H1 (cell line): Measurements from ENCODE around the gene SCAMP3. TPM values are rescaled to one million over a fixed set of nuclear protein-coding genes. Genes with fewer than 3 reads are reported as not detected.
A peak's percentile ranks its signal among the peaks of the same experiment; 100 is the strongest.

ENCODE experiments used
- CTCF ChIA-PET: fragments of 300-600 bp; sonication (Branson Sonifier 250); formaldehyde crosslinking; loops from one replicate; lab custom pipeline; 2021; ENCODE audit not compliant: partially characterized antibody; lab: Charles Lee
- POLR2A ChIA-PET: fragments of 300-600 bp; sonication (Branson Sonifier 250); formaldehyde crosslinking; loops from one replicate; lab custom pipeline; 2021; ENCODE audit warnings: inconsistent platforms; ENCODE audit not compliant: partially characterized antibody; lab: Charles Lee
- DNase-seq, 2 experiments: peaks; one replicate each; pipeline versions ENCODE4 v3.0.0 to v3.0.0-alpha.2; 2010 to 2022; ENCODE audit warnings: low spot score in 2 of 2, low read depth in 1 of 2, mixed read lengths in 1 of 2
- FAIRE-seq: peaks from 2 replicates; lab custom pipeline; 2011; peaks lifted over from hg19 to GRCh38; lab: Jason Lieb, UNC
- H2AFZ ChIP-seq: 2 replicates; pipeline ENCODE4 v1.8.1; 2012; ENCODE audit warnings: low read length, inconsistent platforms
- H2AK5ac ChIP-seq: 2 replicates; pipeline ENCODE4 v1.6.1; 2013; ENCODE audit warnings: low read depth, low read length
- H2BK120ac ChIP-seq: replicated peaks from 2 replicates; pipeline ENCODE3; 2013; ENCODE audit warnings: low read depth, low read length, inconsistent platforms
- H2BK12ac ChIP-seq: 2 replicates; pipeline ENCODE4 v1.6.1; 2013; ENCODE audit warnings: low read depth, low read length
- H2BK15ac ChIP-seq: 2 replicates; pipeline ENCODE4 v1.6.1; 2013; ENCODE audit warnings: low read length
- H2BK20ac ChIP-seq: 2 replicates; pipeline ENCODE4 v1.6.1; 2013; ENCODE audit warnings: low read length
- H2BK5ac ChIP-seq: 2 replicates; pipeline ENCODE4 v1.6.1; 2013; ENCODE audit warnings: low read depth, low read length
- H3K14ac ChIP-seq: 2 replicates; pipeline ENCODE4 v1.6.1; 2013; ENCODE audit warnings: inconsistent platforms; ENCODE audit not compliant: insufficient read length
- H3K18ac ChIP-seq: 2 replicates; pipeline ENCODE4 v1.6.1; 2013; ENCODE audit warnings: low read length; ENCODE audit errors: extremely low read depth
- H3K23ac ChIP-seq: 2 replicates; pipeline ENCODE4 v1.6.1; 2013; ENCODE audit warnings: inconsistent platforms; ENCODE audit not compliant: insufficient read length
- H3K23me2 ChIP-seq: 2 replicates; pipeline ENCODE4 v1.6.1; 2013; ENCODE audit warnings: low read depth, low read length
- H3K27ac ChIP-seq: 2 replicates; pipeline ENCODE4 v1.6.1; 2011; ENCODE audit warnings: low read depth, low read length, inconsistent platforms
- H3K27me3 ChIP-seq, 4 experiments: replicated peaks in 1 of 4; 1 replicate in 1 of 4; 2 replicates in 3 of 4; pipeline versions ENCODE4 v1.6.1 to v1.8.1; 2011 to 2013; ENCODE audit warnings: low read length in 3 of 4, mild to moderate bottlenecking in 3 of 4, inconsistent platforms in 2 of 4, mixed read lengths in 2 of 4, moderate library complexity in 1 of 4; ENCODE audit not compliant: control insufficient read depth in 3 of 4, insufficient read depth in 3 of 4; ENCODE audit errors: extremely low read depth in 1 of 4
- H3K36me3 ChIP-seq, 4 experiments: 2 replicates each; pipeline versions ENCODE4 v1.6.1 to v1.8.1; 2011 to 2013; ENCODE audit warnings: mild to moderate bottlenecking in 4 of 4, low read length in 3 of 4, moderate library complexity in 2 of 4, control low read depth in 1 of 4, inconsistent platforms in 1 of 4; ENCODE audit not compliant: insufficient read depth in 4 of 4, control insufficient read depth in 2 of 4
- H3K4ac ChIP-seq: replicated peaks from 2 replicates; pipeline ENCODE3; 2013; ENCODE audit warnings: low read length, low read depth, mixed read lengths, inconsistent platforms; ENCODE audit not compliant: insufficient read length
- H3K4me1 ChIP-seq, 4 experiments: replicated peaks in 1 of 4; 1 replicate in 1 of 4; 2 replicates in 3 of 4; pipeline versions ENCODE4 v1.6.1 to v1.8.1; 2011 to 2013; ENCODE audit warnings: low read length in 3 of 4, inconsistent platforms in 2 of 4, mixed read lengths in 1 of 4; ENCODE audit not compliant: insufficient read depth in 4 of 4, control insufficient read depth in 3 of 4
- H3K4me2 ChIP-seq, 2 experiments: 2 replicates each; pipeline versions ENCODE4 v1.6.1 to v1.8.1; 2011 to 2013; ENCODE audit warnings: low read depth in 2 of 2, low read length in 2 of 2, control low read depth in 1 of 2, inconsistent platforms in 1 of 2, mild to moderate bottlenecking in 1 of 2; ENCODE audit not compliant: insufficient read depth in 1 of 2
- H3K4me3 ChIP-seq, 4 experiments: fragments of 200-600, 300-600 bp in 1 of 4; sonication (generic), shearing (Covaris generic), sonication (Bioruptor Twin) in 1 of 4; 2 replicates each; pipeline versions ENCODE4 v1.5.1 to v1.8.1; 2011 to 2016; ENCODE audit warnings: low read length in 4 of 4, low read depth in 3 of 4, control low read depth in 2 of 4, inconsistent platforms in 2 of 4, mild to moderate bottlenecking in 2 of 4, mixed read lengths in 1 of 4, moderate library complexity in 1 of 4; ENCODE audit not compliant: insufficient read depth in 2 of 4; ENCODE audit errors: extremely low read depth in 1 of 4
- H3K56ac ChIP-seq: replicated peaks from 2 replicates; pipeline ENCODE3; 2013; ENCODE audit warnings: low read depth, mild to moderate bottlenecking, mixed read lengths, low read length, inconsistent platforms; ENCODE audit not compliant: insufficient read length
- H3K79me1 ChIP-seq: 2 replicates; pipeline ENCODE4 v1.6.1; 2013; ENCODE audit warnings: low read depth, low read length, control low read depth
- H3K79me2 ChIP-seq, 2 experiments: 2 replicates each; pipeline versions ENCODE4 v1.6.1 to v1.8.1; 2012 to 2013; ENCODE audit warnings: low read length in 2 of 2, mild to moderate bottlenecking in 2 of 2, inconsistent platforms in 1 of 2; ENCODE audit not compliant: insufficient read depth in 2 of 2, control insufficient read depth in 1 of 2
- H3K9ac ChIP-seq, 4 experiments: replicated peaks in 1 of 4; 1 replicate in 1 of 4; 2 replicates in 3 of 4; pipeline versions ENCODE4 v1.6.1 to v1.8.1; 2011 to 2013; ENCODE audit warnings: low read depth in 3 of 4, low read length in 3 of 4, control low read depth in 2 of 4, mild to moderate bottlenecking in 2 of 4, moderate library complexity in 2 of 4, inconsistent platforms in 1 of 4; ENCODE audit errors: extremely low read depth in 1 of 4
- H3K9me3 ChIP-seq, 2 experiments: 2 replicates each; pipeline versions ENCODE4 v1.6.1 to v1.8.1; 2012 to 2013; ENCODE audit warnings: mild to moderate bottlenecking in 2 of 2, moderate library complexity in 2 of 2, control low read depth in 1 of 2, inconsistent platforms in 1 of 2, low read depth in 1 of 2, low read length in 1 of 2, mixed read lengths in 1 of 2; ENCODE audit not compliant: insufficient read depth in 2 of 2
- H4K20me1 ChIP-seq, 2 experiments: replicated peaks in 1 of 2; 2 replicates each; pipeline versions ENCODE3 to v1.8.1; 2011 to 2013; ENCODE audit warnings: inconsistent platforms in 2 of 2, low read length in 2 of 2, mild to moderate bottlenecking in 1 of 2; ENCODE audit not compliant: insufficient read depth in 2 of 2, control insufficient read depth in 1 of 2
- H4K5ac ChIP-seq: 2 replicates; pipeline ENCODE4 v1.6.1; 2013; ENCODE audit warnings: low read length, low read depth, mixed read lengths, inconsistent platforms; ENCODE audit not compliant: insufficient read length
- H4K8ac ChIP-seq: 2 replicates; pipeline ENCODE4 v1.8.0; 2013; ENCODE audit warnings: mild to moderate bottlenecking, moderate library complexity, low read length, inconsistent platforms; ENCODE audit not compliant: insufficient read depth; ENCODE audit errors: extremely low read depth
- H4K91ac ChIP-seq: replicated peaks from 2 replicates; pipeline ENCODE3; 2013; ENCODE audit warnings: low read length, mixed read lengths, inconsistent platforms; ENCODE audit not compliant: insufficient read length
- BCL11A ChIP-seq, 2 experiments: IDR thresholded peaks; one replicate each; pipeline ENCODE4 v1.6.1; 2011; ENCODE audit warnings: low read depth in 2 of 2, low read length in 2 of 2, mild to moderate bottlenecking in 2 of 2
- CTBP2 ChIP-seq: IDR thresholded peaks from 2 replicates; pipeline ENCODE4 v1.7.0; 2011; ENCODE audit warnings: borderline replicate concordance, mild to moderate bottlenecking, moderate library complexity, mixed read lengths, low read length; ENCODE audit not compliant: insufficient read depth, insufficient read length
- EZH2 ChIP-seq: fragments of 200-600 bp; sonication (generic); IDR thresholded peaks from 2 replicates; pipeline ENCODE4 v1.7.1; 2012; ENCODE audit warnings: low read depth, mild to moderate bottlenecking, moderate library complexity, low read length, inconsistent platforms; ENCODE audit not compliant: severe bottlenecking
- HDAC6 ChIP-seq: IDR thresholded peaks from one replicate; pipeline ENCODE4 v1.7.1; 2012; ENCODE audit warnings: low read depth, mild to moderate bottlenecking, inconsistent platforms, low read length, moderate library complexity
- PHF8 ChIP-seq: fragments of 200-600 bp; sonication (generic); conservative IDR thresholded peaks from 2 replicates; pipeline ENCODE4 v1.7.1; 2012; ENCODE audit warnings: low read depth, mild to moderate bottlenecking, inconsistent platforms, low read length, moderate library complexity
- POLR2AphosphoS5 ChIP-seq: IDR thresholded peaks from 2 replicates; pipeline ENCODE4 v1.6.1; 2011; ENCODE audit warnings: low read depth, low read length
- RXRA ChIP-seq: IDR thresholded peaks from 2 replicates; pipeline ENCODE4 v1.6.1; 2011; ENCODE audit warnings: low read depth, mild to moderate bottlenecking, low read length, moderate library complexity; ENCODE audit not compliant: insufficient read depth
- SIN3A ChIP-seq, 2 experiments: IDR thresholded peaks in 1 of 2; conservative IDR thresholded peaks in 1 of 2; 2 replicates each; pipeline ENCODE4 v1.6.1; 2011 to 2012; ENCODE audit warnings: low read length in 2 of 2, improper control_type of control experiment in 1 of 2, low read depth in 1 of 2, mild to moderate bottlenecking in 1 of 2
- SP2 ChIP-seq: IDR thresholded peaks from 2 replicates; pipeline ENCODE4 v1.6.1; 2012; ENCODE audit warnings: mild to moderate bottlenecking, low read length, inconsistent platforms
- TAF1 ChIP-seq: IDR thresholded peaks from 2 replicates; pipeline ENCODE4 v1.6.1; 2011; ENCODE audit warnings: mild to moderate bottlenecking, low read depth, low read length
- WGBS, 2 experiments: shearing (Covaris generic) in 1 of 2; methylation state at CpG; one replicate each; pipeline versions ENCODE4 v1.1.6 to v1.1.7; 2013 to 2015; ENCODE audit warnings: low lambda C conversion rate in 2 of 2, mixed read lengths in 2 of 2, inconsistent platforms in 1 of 2, low coverage in 1 of 2, missing lambda C conversion rate in 1 of 2; ENCODE audit not compliant: insufficient replicate concordance in 2 of 2, insufficient coverage in 1 of 2, insufficient read length in 1 of 2; ENCODE audit errors: extremely low coverage in 1 of 2, missing lambda C conversion rate in 1 of 2; 5-methylcytosine and 5-hydroxymethylcytosine counted together
- polyA plus RNA-seq, 7 experiments: library from polyadenylated mRNA; depleted of rRNA in 3 of 7; stranded (reverse) in 5 of 7; unstranded in 2 of 7; fragments of >200 nt in 5 of 7; fragments of 200-250 nt in 2 of 7; gene quantifications; 1 replicate in 5 of 7; 2 replicates in 1 of 7; 4 replicates in 1 of 7; pipeline versions ENCODE4 v1.2.1 to v1.2.3, GENCODE V29; 2011 to 2013; ENCODE audit warnings: missing spikeins in 2 of 7, mixed read lengths in 2 of 7
- total RNA-seq: library from RNA; stranded (reverse); fragmentation: NEBNext Ultra II Directional; extraction: Animal tissue kit (Norgen Biotek cat#: 25700); gene quantifications from 2 replicates; pipeline ENCODE4 v1.2.1, GENCODE V29; 2021

SCAMP3 gene
- total and polyA plus RNA-seq, 2 of the 8 experiments (the other 6 are each of a cell fraction or from before 2014, with no cell fraction given) = 48.9 to 143 TPM

GRCh38 chr1:155295183-155295941 is 33.2 kb upstream of the SCAMP3 start:
- WGBS, 2 experiments = 6% methylated on average over 42 of the region's 47 CpGs; no CpG with 5 or more reads in 1 of the 2 experiments
- peaks cover 3 to 23% (median 10%) of the 10 kb centered on the region in 4 experiments; a peak in 6 of 7 replicates for H3K4me1 ChIP-seq
- H4K20me1 ChIP-seq = no peaks in the 10 kb centered on the region
- H3K4me2 ChIP-seq = peak overlapping the region; percentile 88 to 95
- H3K79me2 ChIP-seq = no peaks in the 10 kb centered on the region
- no peak overlapping the region for H2AK5ac ChIP-seq
- peaks cover 0 to 23% (median 14%) of the 10 kb centered on the region in 4 experiments; a peak in 5 of 7 replicates for H3K27me3 ChIP-seq
- peak overlapping the region; percentile 9 for H3K56ac ChIP-seq
- 0 out of 2 replicates have a peak overlapping the region, but pooled peaks have one; percentile 61 for H2BK20ac ChIP-seq
- H2BK5ac ChIP-seq = peak overlapping the region; percentile 56; the same call in 1 of the 2 replicates
- FAIRE-seq = no peak
- H4K91ac ChIP-seq = peak overlapping the region; percentile 97
- H2BK12ac ChIP-seq = peak overlapping the region; percentile 93; the same call in 1 of the 2 replicates
- peak overlapping the region; percentile 88; the same call in 1 of the 2 replicates for H2BK15ac ChIP-seq
- no peaks in the 10 kb centered on the region for H3K9me3 ChIP-seq
- H3K14ac ChIP-seq = no peak overlapping the region
- no peak overlapping the region for H3K23ac ChIP-seq
- H3K4ac ChIP-seq = peak overlapping the region; percentile 13
- peak overlapping the region; percentile 98 for H2AFZ ChIP-seq
- CTCF ChIA-PET = interaction anchor here (0.8 to 5.3 kb wide), 8 partner anchors 9 to 47 kb away, joined by 3 to 29 read pairs (median 4); partner anchors contain the start of genes FDPS and RUSC1
- H4K8ac ChIP-seq = peak overlapping the region; percentile 88
- H3K27ac ChIP-seq = no peak overlapping the region
- H4K5ac ChIP-seq = peak overlapping the region; percentile 54
- H3K9ac ChIP-seq = peak overlapping the region in 3 of 4 experiments; percentile 25 to 29 (median 26); a peak in 5 of 7 replicates
- H3K23me2 ChIP-seq = peaks cover 5% of the 10 kb centered on the region; the same call in 1 of the 2 replicates
- POLR2A ChIA-PET = interaction anchor here (0.6 to 1.7 kb wide), 13 partner anchors 12 to 267 kb away, joined by 3 to 7 read pairs (median 4); partner anchors contain the start of genes ASH1L, CLK2, ENTREP3 and FDPS
- H2BK120ac ChIP-seq = peak overlapping the region; percentile 4
- no peaks in the 10 kb centered on the region for H3K36me3 ChIP-seq
- peak overlapping the region; percentile 52 to 89 (median 84) for H3K4me3 ChIP-seq
- DNase-seq = peak in 1 of 2 experiments; percentile 87
- no peaks in the 10 kb centered on the region for H3K79me1 ChIP-seq
- H3K18ac ChIP-seq = peak overlapping the region; percentile 95
- TF ChIP-seq SIN3A (conservative IDR thresholded peaks at IDR 0.05 in 1 of 2, IDR thresholded peaks at IDR 0.05 in 1 of 2; ENCODE audit: low read depth in 1 of 2, low read length in 2 of 2) (peak in 1 of 2 experiments; percentile 47; a peak in 1 of 4 replicates), EZH2 (peak; percentile 32), HDAC6 (no peak), CTBP2 (peak; percentile 73), TAF1 (no peak; the same call in 1 of the 2 replicates), POLR2AphosphoS5 (no peak), RXRA (no peak), BCL11A (IDR thresholded peaks at IDR 0.05; ENCODE audit: low read depth in 2 of 2, low read length in 2 of 2) (no peak), PHF8 (0 out of 2 replicates have a peak, but pooled peaks have one; percentile 29), SP2 (no peak)
